LNCaP clone FGC (cell line): ENCODE data around the gene SMR3B.

Experiments used
- DNase-seq: peaks from one replicate; pipeline ENCODE4 v3.0.0-alpha.2; 2011; ENCODE audit warnings: low read depth
- H3K4me3 ChIP-seq: 2 replicates; pipeline ENCODE4 v1.5.1; 2011; ENCODE audit warnings: mild to moderate bottlenecking, low read depth, low read length, control low read depth
- TF ChIP-seq, protein P1 (sequence below): IDR thresholded peaks from 2 replicates; pipeline ENCODE4 v1.5.1; 2012; ENCODE audit warnings: mild to moderate bottlenecking; ENCODE audit not compliant: control insufficient read depth, insufficient read depth; ENCODE audit errors: extremely low read depth

The SMR3B gene

DNA sequence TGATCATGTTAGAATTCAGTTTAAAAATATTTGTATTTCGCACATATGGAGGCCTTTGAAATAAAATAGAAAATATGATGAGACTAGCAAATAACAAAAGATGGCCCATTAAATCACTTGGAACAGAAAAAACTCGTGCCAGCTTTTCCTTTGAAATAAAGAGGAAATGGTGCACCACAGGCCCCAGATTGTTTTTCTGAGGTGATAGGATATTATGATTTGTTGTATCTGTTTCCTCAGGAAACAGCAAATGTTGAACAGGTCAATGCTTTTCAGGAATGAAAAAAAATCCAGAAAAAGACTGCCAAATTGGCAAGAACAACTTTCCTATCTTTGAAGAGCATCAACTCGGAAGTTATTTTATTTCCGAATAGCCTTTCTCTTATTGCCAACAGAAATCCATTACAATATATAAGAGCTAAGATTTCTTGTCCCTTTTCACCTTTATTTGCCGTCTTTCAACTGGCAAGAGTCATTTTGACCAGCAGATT is at the start of gene SMR3B:
Gene SMR3B, plus strand, starts transcription at position 441 of the 491 bp plus-strand sequence. CDS start 1,380 bp downstream, outside the sequence.
- TF ChIP-seq, protein P1, sequence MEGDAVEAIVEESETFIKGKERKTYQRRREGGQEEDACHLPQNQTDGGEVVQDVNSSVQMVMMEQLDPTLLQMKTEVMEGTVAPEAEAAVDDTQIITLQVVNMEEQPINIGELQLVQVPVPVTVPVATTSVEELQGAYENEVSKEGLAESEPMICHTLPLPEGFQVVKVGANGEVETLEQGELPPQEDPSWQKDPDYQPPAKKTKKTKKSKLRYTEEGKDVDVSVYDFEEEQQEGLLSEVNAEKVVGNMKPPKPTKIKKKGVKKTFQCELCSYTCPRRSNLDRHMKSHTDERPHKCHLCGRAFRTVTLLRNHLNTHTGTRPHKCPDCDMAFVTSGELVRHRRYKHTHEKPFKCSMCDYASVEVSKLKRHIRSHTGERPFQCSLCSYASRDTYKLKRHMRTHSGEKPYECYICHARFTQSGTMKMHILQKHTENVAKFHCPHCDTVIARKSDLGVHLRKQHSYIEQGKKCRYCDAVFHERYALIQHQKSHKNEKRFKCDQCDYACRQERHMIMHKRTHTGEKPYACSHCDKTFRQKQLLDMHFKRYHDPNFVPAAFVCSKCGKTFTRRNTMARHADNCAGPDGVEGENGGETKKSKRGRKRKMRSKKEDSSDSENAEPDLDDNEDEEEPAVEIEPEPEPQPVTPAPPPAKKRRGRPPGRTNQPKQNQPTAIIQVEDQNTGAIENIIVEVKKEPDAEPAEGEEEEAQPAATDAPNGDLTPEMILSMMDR = no peak
- no peak within 1 kb of the TSS for H3K4me3 ChIP-seq
- no peak for DNase-seq

DNA sequence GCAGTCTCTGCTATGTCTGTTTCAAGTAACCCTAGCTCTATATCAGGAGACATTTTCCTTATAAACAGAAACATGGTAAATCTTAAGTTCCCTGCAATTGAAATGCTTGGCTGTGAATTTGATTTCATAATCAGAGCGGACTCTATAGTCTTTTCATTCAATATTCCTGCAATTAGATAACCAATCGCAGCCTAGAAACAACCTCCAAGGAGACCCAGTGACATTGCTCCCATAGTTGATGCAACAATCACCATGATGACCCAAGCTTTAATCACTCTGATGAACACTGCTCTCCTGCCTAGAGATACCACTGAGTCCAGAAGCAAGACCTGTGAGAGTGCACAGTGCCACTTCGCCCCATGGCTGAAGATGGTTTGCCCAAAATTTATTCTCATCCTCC is 48.2 kb upstream of the SMR3B start, which contains the start of gene CABS1:
Gene CABS1, plus strand, starts transcription at position 301 of the 400 bp plus-strand sequence. Its CDS starts 59 bp downstream, at position 360.
- no peak within 1 kb of the TSS for H3K4me3 ChIP-seq
- no peak for DNase-seq
- TF ChIP-seq, protein P1 = no peak

DNA sequence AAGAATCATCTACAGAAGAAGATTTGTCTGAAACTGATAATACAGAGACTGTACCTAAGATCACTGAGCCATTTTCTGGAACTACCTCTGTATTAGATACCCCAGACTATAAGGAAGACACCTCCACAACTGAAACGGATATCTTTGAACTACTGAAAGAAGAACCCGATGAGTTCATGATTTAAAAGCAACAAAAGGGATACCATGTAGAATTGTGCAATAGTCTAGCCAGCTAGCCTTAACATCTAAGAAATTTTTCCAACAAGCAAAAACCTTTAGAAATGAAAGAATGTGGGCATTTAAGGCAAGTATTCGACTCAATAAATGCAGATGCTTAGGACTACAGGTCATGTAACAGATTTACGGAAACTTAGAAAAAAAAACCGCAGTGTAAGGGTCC is 46.9 kb upstream of the SMR3B start:
- H3K4me3 ChIP-seq = no peak overlapping the region
- no peak for DNase-seq
- TF ChIP-seq, protein P1 = no peak

DNA sequence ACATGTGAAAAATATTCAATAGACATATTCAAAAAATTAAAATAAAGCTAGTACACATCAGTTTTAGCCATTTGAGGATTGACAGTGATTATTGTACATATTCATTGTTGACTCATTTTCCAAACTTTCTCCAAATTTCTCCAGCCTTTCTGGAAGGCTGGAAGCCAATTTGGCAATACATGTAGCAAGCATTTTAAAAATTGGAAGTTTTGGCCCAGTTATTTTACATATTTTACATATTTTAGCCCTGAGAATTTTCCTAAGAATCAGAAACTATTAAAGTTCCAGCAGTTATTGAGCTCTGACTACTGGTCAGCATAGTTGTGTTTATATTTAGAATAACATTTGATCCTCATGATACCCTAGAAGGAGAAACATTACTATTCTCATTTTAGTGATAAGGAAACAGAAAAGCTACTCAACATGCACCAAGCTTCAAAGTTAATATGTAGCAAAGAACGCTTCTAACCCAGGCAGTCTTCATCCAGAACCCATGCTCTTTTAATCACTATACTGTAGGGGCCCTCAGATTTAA is 45.0 kb upstream of the SMR3B start:
- no peak for DNase-seq
- no peak overlapping the region for H3K4me3 ChIP-seq
- TF ChIP-seq, protein P1 = no peak

DNA sequence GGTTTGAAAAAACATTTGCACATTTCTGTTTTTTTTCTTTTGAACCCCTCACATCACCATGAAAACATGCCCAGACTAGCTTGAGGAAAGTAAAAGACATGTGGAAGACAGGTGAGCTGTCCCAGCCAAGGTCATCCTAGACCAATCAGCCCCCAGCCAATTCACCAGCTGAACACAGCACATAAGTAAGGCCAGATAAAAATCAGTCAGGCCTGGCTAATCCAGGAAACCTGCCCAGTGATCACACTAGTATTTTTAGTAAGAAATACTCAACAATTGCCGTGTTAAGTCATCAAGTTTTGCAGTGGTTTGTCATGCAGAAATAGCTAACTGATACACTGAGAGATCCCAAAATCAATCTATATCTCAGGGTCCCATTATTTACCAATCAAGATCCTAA is 26.7 kb upstream of the SMR3B start:
- no peak for DNase-seq
- TF ChIP-seq, protein P1 = no peak

DNA sequence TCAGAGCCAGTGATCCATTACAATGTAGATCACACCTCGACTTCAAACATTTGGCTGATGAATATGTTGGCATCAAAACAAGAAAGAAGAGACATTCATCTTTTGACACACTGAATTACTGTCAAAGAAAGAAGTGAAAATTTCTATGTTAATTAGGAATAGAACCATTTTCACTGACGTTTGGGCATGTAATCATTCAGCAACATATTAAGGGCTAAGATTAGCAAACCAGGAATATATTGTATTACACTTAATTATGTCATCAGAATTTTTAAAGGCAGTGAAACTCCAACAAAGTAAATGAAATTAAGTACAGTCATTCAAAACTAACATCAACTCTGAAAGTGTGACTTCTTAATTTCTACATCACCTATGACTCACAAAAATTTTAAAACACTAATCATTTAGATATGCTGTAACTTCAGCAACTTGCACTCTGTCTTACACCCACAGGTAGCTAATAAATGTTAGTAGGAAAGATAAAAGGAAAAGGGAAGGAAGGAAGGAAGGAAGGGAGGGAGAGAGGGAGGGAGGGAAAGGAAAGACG is 23.7 kb upstream of the SMR3B start:
- H3K4me3 ChIP-seq = no peak overlapping the region
- TF ChIP-seq, protein P1 = no peak
- DNase-seq = no peak

More for the DNA sequence above, 26.7 kb upstream of the SMR3B start:
- no peak overlapping the region for H3K4me3 ChIP-seq
